Stimulated activated CD8-positive, alpha-beta memory T cell treated with anti-CD3 and anti-CD28 coated beads, Interleukin-2, amount 100 ng/mL, for 1 hour (primary cell): ENCODE results near the gene CFAP74.
"Not testable (repeated sequence)": the region's sequence is repeated elsewhere in the genome, so short reads cannot be mapped to it uniquely, and the experiment has no call there.

Experiments
- DNase-seq, 2 donors: peaks; one replicate each; pipeline ENCODE4 v3.0.0-alpha.2; 2020; ENCODE audit warnings: low read depth in 2 of 2

Gene CFAP74

DNA sequence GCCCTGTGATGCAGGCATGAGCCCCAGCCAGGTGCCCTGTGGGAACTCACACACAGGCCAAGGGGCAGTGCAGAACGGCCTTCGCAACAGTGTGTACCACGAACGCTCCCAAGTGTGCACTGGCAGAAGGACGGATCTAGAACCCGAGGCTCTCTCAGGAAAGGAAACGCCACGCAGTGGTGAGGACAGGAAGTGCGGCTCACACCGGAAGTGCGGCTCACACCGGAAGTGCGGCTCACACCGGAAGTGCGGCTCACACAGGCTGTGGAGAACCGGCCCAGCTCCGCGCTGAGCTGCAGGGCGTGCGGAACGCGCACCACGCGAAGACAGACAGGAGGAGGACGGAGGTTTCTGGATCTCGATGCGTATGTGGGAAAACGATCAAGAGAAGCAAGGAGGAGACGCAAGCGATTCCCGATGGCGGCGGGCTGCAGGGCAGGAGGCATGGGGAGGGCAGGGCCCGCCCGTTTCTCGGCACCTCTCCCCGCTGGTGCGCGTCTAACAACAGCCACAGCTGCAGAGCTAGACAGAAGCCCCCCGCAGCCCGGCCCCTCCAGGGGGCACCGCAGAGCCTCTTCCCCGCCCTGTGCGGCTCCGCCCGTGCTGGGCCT is 48.6 kb downstream of the CFAP74 start:
- no peak for DNase-seq

- DNase-seq, result no peak
Observed at GRCh38 chr1:1954015-1954414, 49.6 kb downstream of the CFAP74 start.

DNA sequence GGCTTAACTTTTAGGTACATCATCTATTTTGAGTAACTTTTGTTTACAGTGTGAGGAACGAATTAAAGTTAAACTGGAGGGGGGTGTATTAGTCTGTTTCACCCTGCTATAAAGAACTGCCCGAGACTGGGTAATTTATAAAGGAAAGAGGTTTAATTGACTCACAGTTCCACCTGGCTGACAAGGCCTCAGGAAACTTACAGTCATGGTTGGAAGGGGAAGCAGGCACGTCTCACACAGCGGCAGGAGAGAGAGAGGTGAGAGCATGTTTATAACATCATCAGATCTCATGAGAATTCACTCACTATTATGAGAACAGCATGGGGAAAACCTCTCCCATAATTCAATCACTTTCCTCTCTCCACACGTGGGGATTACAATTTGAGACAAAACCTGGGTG is 52.6 kb downstream of the CFAP74 start:
- DNase-seq, result no peak

- DNase-seq, result no peak
Observed at GRCh38 chr1:1948783-1949182, 54.8 kb downstream of the CFAP74 start.

DNA sequence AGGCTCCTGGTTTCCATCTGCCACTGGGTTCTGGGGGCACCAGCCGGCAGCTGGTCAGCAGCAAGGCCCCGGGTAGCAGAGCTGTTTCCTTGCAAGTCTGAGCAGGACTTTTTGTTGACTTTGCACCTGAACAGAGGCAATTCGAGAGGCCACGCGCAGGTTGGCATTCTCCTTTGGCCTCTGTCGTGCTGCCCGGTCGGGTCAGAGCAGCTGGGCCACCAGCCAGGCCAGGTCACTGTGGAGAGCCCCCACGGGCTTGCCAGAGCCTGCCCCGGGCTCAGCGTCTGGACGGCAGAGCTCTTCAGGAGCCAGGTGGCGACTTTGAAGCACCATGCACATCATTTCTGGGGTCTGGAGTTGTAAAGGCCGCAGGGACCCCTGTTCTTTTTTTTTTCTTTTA is 56.1 kb downstream of the CFAP74 start:
- no peak for DNase-seq

DNA sequence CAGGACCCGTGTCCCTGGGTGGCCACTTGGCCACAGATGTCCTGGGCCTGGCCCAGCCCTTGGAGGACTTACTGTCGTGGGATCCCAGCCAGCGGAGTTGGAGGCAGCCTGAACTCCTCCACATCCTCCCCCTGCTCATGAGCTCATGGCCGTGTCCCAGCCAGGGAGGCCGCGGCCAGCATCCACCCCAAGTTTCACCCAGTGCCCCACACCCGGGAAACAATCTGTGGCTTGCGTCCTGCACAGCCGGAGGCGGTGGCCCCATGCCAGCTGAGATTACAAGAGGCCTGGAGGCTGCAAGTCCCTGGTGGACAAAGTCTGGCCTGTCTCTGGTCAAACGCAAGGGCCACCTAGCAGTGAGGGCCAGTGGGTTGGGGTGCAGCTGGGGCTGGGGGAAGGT is 57.0 kb downstream of the CFAP74 start:
- DNase-seq, result no peak

GRCh38 chr1:1945782-1946393 is 57.7 kb downstream of the CFAP74 start:
- no peak for DNase-seq

- peak in 1 of 2 donors; percentile 39 for DNase-seq
Observed at GRCh38 chr1:1943834-1944570, 59.6 kb downstream of the CFAP74 start.

GRCh38 chr1:1942753-1943656 is 60.6 kb downstream of the CFAP74 start:
- no peak for DNase-seq

DNA sequence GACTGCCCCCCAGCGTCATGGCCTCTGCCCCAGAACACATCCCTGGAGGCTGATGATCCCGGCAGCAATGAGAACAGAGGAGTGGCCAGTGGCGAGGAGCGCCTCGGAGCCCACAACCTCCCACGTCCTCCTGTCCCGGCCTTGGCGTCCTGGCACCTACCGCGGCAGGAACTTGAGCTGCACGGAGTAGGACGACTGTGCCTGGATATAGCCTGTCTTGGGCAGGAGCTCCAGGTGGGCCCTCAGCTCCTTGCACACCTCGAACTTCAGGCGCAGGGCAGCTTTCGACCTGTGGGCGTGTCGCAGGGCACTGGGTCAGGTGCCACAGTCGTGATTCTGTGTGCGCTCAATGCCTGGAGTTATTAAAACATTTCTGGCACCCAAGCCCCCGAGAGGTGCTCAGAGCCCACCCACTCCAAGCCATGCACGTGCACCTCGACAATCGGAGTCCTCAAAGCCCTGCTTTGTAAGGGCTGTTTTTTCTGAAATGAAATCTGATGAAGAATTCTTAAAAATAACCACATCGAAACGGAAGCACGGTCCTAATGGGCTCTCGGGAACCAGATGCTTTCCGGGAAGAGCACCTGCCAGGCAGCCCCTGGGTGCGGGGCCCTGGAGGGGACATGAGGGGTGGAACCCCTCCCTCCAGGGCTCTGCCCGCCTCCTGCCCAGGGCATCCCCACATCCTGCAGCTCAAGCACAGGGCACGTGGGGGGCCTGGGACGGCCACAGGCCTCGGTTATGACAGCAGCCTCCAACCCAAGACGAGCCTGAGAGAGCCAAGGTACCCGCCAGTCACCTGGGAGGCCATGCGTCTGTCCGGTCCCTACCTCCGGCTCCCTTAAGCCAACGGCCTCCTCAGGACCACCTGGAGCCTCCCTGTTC is 61.5 kb downstream of the CFAP74 start:
- no peak for DNase-seq

- no peak for DNase-seq
Observed at GRCh38 chr1:1941211-1941841, 62.3 kb downstream of the CFAP74 start.

GRCh38 chr1:1940123-1940425 is 63.5 kb downstream of the CFAP74 start:
- no peak for DNase-seq

DNA sequence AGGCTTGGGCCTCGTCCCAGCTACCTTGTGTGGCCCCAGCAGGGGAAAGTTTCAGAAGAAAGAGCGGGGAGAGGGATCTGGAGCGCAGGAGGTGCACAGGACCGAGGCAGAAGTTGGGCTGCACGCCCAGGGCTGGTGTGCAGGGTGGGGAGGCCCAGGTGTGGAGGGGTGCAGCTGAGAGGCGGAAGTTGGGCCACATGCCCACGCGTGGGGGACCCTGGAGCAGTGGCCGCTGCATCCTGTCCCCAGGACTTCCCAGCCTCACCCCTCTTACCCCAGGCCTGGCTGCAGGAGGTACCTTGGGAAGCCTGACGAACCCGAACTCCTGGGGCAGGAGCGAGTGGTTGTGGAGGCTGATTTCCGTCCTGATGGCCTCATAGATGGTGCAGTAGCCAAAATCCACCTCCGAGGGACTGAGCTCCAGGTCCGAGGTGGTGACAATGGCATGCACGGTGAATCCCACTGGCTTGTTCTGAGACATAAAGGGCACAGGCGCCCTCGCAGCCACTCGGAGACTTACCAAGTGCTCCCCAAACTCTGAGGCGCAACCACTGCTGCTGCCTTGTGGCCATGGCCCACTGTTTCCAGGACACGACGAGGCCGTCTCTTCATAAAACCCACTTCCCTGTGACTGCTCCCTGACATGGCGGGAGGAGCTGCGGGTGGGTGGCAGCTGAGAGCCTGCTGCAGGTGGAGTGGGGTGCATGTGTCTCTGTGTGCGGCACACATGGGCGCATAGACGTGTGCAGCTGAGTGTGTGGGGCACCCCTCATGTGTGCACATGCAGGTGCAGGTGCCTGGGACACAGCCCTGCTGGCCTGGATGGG is 64.1 kb downstream of the CFAP74 start:
- DNase-seq, result no peak

GRCh38 chr1:1938613-1939295 is 64.8 kb downstream of the CFAP74 start:
- DNase-seq, result no peak

GRCh38 chr1:1938276-1938573 is 65.4 kb downstream of the CFAP74 start:
- DNase-seq, result no peak

DNA sequence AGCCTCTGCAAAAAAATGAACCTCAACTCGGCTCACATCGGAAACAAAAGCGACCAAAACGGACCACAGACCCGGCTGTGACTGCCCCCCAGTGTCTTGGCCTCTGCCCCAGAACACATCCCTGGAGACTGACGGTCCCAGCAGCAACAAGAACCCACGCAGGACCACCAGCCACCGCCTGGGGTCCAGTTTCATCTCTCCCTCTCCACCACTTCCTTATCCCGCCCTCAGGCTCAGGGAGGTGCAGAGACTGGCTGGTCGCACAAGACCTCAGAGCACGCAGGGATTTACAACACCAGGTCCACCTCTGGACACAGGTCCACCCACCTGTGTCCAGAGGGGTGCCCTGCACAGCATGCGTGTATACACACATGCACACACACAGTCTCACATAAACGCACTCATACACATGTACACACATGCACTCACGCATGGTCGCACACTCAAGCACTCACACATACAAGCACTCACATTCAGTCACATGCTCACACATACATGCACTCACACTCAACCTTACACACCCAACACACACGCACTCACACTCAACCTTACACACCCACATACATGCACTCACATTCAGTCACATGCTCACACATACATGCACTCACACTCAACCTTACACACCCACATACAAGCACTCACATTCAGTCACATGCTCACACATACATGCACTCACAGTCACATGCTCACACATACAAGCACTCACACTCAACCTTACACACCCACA is 65.9 kb downstream of the CFAP74 start:
- DNase-seq, result no peak

- DNase-seq, result no peak
Observed at GRCh38 chr1:1937061-1937460, 66.5 kb downstream of the CFAP74 start.

DNA sequence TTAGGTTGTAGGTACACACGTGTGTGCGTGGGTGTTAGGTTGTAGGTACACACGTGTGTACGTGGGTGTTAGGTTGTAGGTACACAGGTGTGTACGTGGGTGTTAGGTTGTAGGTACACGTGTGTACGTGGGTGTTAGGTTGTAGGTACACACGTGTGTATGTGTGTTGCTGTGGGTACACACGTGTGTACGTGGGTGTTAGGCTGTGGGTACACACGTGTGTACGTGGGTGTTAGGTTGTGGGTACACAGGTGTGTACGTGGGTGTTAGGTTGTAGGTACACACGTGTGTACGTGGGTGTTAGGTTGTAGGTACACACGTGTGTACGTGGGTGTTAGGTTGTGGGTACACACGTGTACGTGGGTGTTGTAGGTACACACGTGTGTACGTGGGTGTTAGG is 68.7 kb downstream of the CFAP74 start:
- not testable (repeated sequence) for DNase-seq
